GM23338 (cell line): ENCODE results near the gene ELOF1. TPM values are rescaled to one million over a fixed set of nuclear protein-coding genes. Genes with fewer than 3 reads are reported as not detected.
"Not testable (repeated sequence)": the region's sequence is repeated elsewhere in the genome, so short reads cannot be mapped to it uniquely, and the experiment has no call there.

ENCODE experiments used
- ATAC-seq: fragments of 200-7000 bp; cut with Tn5 transposase; 3 replicates; pipeline ENCODE4 v1.9.1; 2020
- DNase-seq: peaks from one replicate; pipeline ENCODE4 v3.0.0-alpha.2; 2015; ENCODE audit warnings: low spot score
- H2AFZ ChIP-seq: fragments of 200-600 bp; sonication (generic); 2 replicates; pipeline ENCODE4 v1.8.0; 2016; ENCODE audit warnings: antibody characterized with exemption, mild to moderate bottlenecking, moderate library complexity
- H3F3A ChIP-seq: fragments of 200-600 bp; sonication (generic); replicated peaks from 2 replicates; pipeline ENCODE4 v1.8.0; 2017; ENCODE audit warnings: antibody characterized with exemption, mixed run types, low read depth
- H3K27ac ChIP-seq: fragments of 200-600 bp; sonication (generic); 2 replicates; pipeline ENCODE4 v1.6.1; 2016; ENCODE audit warnings: low read depth
- H3K27me3 ChIP-seq: fragments of 200-600 bp; sonication (generic); 2 replicates; pipeline ENCODE4 v1.8.0; 2016; ENCODE audit warnings: mild to moderate bottlenecking, mixed run types, moderate library complexity; ENCODE audit not compliant: insufficient read depth
- H3K36me3 ChIP-seq: fragments of 200-600 bp; sonication (generic); 2 replicates; pipeline ENCODE4 v1.8.0; 2016; ENCODE audit warnings: mild to moderate bottlenecking; ENCODE audit not compliant: insufficient read depth
- H3K4me1 ChIP-seq: fragments of 200-600 bp; sonication (generic); 2 replicates; pipeline ENCODE4 v1.8.0; 2016; ENCODE audit warnings: mild to moderate bottlenecking, moderate library complexity; ENCODE audit not compliant: insufficient read depth
- H3K4me2 ChIP-seq: fragments of 200-600 bp; sonication (generic); 2 replicates; pipeline ENCODE4 v1.7.1; 2017; ENCODE audit warnings: mixed run types
- H3K4me3 ChIP-seq: fragments of 200-600 bp; sonication (generic); 2 replicates; pipeline ENCODE4 v1.6.1; 2016; ENCODE audit warnings: mixed run types
- H3K79me2 ChIP-seq: fragments of 200-600 bp; sonication (generic); replicated peaks from 2 replicates; pipeline ENCODE4 v1.8.0; 2017; ENCODE audit warnings: mild to moderate bottlenecking; ENCODE audit not compliant: insufficient read depth
- H3K9me2 ChIP-seq: fragments of 200-600 bp; sonication (generic); 2 replicates; pipeline ENCODE4 v1.8.0; 2017; ENCODE audit not compliant: insufficient read depth
- H4K20me1 ChIP-seq: fragments of 200-600 bp; sonication (generic); replicated peaks from 2 replicates; pipeline ENCODE4 v1.8.0; 2017; ENCODE audit warnings: mild to moderate bottlenecking; ENCODE audit not compliant: insufficient read depth
- H3K27ac Mint-ChIP-seq: 2 replicates; pipeline ENCODE4 v1.8.0; 2020; ENCODE audit warnings: inconsistent platforms, mild to moderate bottlenecking, moderate library complexity, mixed read lengths
- H3K27me3 Mint-ChIP-seq: 3 replicates; pipeline ENCODE4 v1.8.0; 2022; ENCODE audit warnings: low read depth, mild to moderate bottlenecking, moderate library complexity, mixed read lengths, inconsistent platforms; ENCODE audit not compliant: insufficient read depth, poor library complexity
- H3K36me3 Mint-ChIP-seq: 3 replicates; pipeline ENCODE4 v1.8.0; 2021; ENCODE audit warnings: low read depth, mild to moderate bottlenecking, inconsistent platforms, moderate library complexity, mixed read lengths
- H3K4me1 Mint-ChIP-seq: 3 replicates; pipeline ENCODE4 v1.8.0; 2020; ENCODE audit warnings: mild to moderate bottlenecking, inconsistent platforms, mixed read lengths
- H3K4me3 Mint-ChIP-seq: 3 replicates; pipeline ENCODE4 v1.8.0; 2021; ENCODE audit warnings: moderate library complexity, mild to moderate bottlenecking, inconsistent platforms, mixed read lengths
- H3K9me3 Mint-ChIP-seq: 3 replicates; pipeline ENCODE4 v1.8.0; 2020; ENCODE audit warnings: moderate library complexity, mild to moderate bottlenecking, inconsistent platforms, mixed read lengths
- ETS1 ChIP-seq: IDR thresholded peaks from 2 replicates; pipeline ENCODE4 v1.6.1; 2016; ENCODE audit warnings: antibody characterized with exemption
- EZH2phosphoT487 ChIP-seq: fragments of 200-600 bp; sonication (generic); IDR thresholded peaks from one replicate; pipeline ENCODE4 v1.8.1; 2018; ENCODE audit warnings: antibody characterized with exemption; ENCODE audit not compliant: unreplicated experiment
- JUNB ChIP-seq: IDR thresholded peaks from one replicate; pipeline ENCODE4 v1.6.1; 2016; ENCODE audit warnings: antibody characterized with exemption; ENCODE audit not compliant: unreplicated experiment
- POLR2AphosphoS5 ChIP-seq: IDR thresholded peaks from 2 replicates; pipeline ENCODE4 v1.6.1; 2016; ENCODE audit warnings: antibody characterized with exemption, low read depth
- REST ChIP-seq: IDR thresholded peaks from one replicate; pipeline ENCODE4 v1.6.1; 2018; ENCODE audit warnings: antibody characterized with exemption; ENCODE audit not compliant: unreplicated experiment
- STAT1 ChIP-seq: IDR thresholded peaks from one replicate; pipeline ENCODE4 v1.6.1; 2016; ENCODE audit warnings: antibody characterized with exemption; ENCODE audit not compliant: unreplicated experiment
- ZNF114 ChIP-seq: fragments of 250-450 bp; sonication (Bioruptor Pico); IDR thresholded peaks from 2 replicates; pipeline ENCODE4 v1.5.0; 2020; ENCODE audit warnings: mild to moderate bottlenecking, moderate library complexity
- ZNF462 ChIP-seq: fragments of 250-450 bp; sonication (Bioruptor Pico); IDR thresholded peaks from 2 replicates; pipeline ENCODE4 v1.5.0; 2020; ENCODE audit warnings: mild to moderate bottlenecking, moderate library complexity
- polyA plus RNA-seq: library from polyadenylated mRNA; unstranded; fragments of >200 nt; fragmentation: Nextera tagmentation; extraction: Ambion mirVana; gene quantifications from 2 replicates; pipeline ENCODE4 v1.2.1, GENCODE V29; 2016
- total RNA-seq: library from RNA; depleted of rRNA; stranded (reverse); fragments of >200 nt; shearing (Covaris generic); gene quantifications from 2 replicates; pipeline ENCODE4 v1.2.3, GENCODE V29; 2014

Gene ELOF1
- total and polyA plus RNA-seq, 2 experiments from 2014 or later, result 73.3 to 103 TPM

GRCh38 chr19:11574689-11575088, 15.7 kb upstream of the ELOF1 start (continued):
- no peak for TF ChIP-seq ZNF462 (CRISPR knock-in tag)
- TF ChIP-seq STAT1, result no peak
- TF ChIP-seq JUNB, result no peak
- no peak for TF ChIP-seq EZH2phosphoT487
- TF ChIP-seq ZNF114 (CRISPR knock-in tag), result no peak
- no peak for TF ChIP-seq ETS1
- no peak for TF ChIP-seq POLR2AphosphoS5
- no peak for TF ChIP-seq REST

GRCh38 chr19:11573763-11574162, 14.7 kb upstream of the ELOF1 start:
- not testable (repeated sequence) for H3K4me1 Mint-ChIP-seq, H3K4me1 ChIP-seq, ATAC-seq, H3K27me3 ChIP-seq, DNase-seq, H3K4me3 ChIP-seq, H3K79me2 ChIP-seq, H3K9me3 Mint-ChIP-seq, H3F3A ChIP-seq, H3K36me3 ChIP-seq, H3K4me3 Mint-ChIP-seq, H4K20me1 ChIP-seq, H3K27ac ChIP-seq, H3K9me2 ChIP-seq, H3K36me3 Mint-ChIP-seq, H3K27ac Mint-ChIP-seq, H2AFZ ChIP-seq, H3K4me2 ChIP-seq
- H3K27me3 Mint-ChIP-seq, result peaks cover 11% of the 10 kb centered on the region

GRCh38 chr19:11573354-11573753, 14.3 kb upstream of the ELOF1 start:
- H3K27ac ChIP-seq, H3K4me3 ChIP-seq, H3K9me2 ChIP-seq, H3K27ac Mint-ChIP-seq, H3K4me3 Mint-ChIP-seq, ATAC-seq, H3K9me3 Mint-ChIP-seq, DNase-seq, H3K36me3 ChIP-seq, H3K4me1 Mint-ChIP-seq, H3K4me2 ChIP-seq, H3K27me3 ChIP-seq, H3F3A ChIP-seq, H4K20me1 ChIP-seq, H3K36me3 Mint-ChIP-seq, H2AFZ ChIP-seq, H3K4me1 ChIP-seq, H3K79me2 ChIP-seq: not testable (repeated sequence)
- peaks cover 11% of the 10 kb centered on the region for H3K27me3 Mint-ChIP-seq
